Measurements from ENCODE around the gene KHDC1L.
"Not testable (repeated sequence)": the region's sequence is repeated elsewhere in the genome, so short reads cannot be mapped to it uniquely, and the experiment has no call there.

KHDC1L gene

DNA sequence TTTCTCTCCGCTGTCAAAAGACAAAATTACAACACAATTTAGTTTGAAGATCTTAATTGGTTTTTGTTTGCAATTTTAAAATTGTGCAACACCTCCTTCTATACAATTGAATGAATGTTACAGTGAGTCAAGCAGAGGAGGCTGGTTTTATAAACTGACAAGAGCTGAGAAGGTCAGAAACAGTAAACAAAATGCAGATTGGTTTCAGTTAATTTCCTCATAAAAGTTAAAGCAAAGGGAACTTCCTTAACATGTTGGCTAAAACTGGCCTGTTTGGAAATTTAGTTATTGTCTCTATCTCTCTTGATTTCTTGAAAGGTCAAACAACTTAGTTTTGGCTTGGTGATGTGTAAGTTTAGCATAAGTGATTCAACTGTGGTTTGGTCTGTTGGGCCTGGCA, 22.2 kb downstream of the KHDC1L start:
- no peak for DNase-seq

DNA sequence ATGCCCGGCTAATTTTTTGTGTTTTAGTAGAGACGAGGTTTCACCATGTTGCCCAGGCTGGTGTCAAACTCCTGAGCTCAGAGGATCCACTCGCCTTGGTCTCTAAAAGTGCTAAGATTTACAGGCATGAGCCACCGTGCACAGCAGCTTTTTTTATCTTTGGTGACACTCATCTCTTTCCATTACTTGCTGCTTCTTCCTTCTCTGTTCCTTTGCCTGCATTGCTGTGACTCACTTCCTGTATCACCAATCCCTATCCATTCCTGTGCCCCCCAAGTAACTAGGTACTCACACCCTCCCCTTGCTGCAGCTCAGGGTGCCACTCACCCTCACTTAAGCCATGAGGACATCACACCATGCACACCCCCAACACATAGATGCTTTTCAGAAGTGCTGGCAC, 24.6 kb downstream of the KHDC1L start:
- DNase-seq, result no peak

DNA sequence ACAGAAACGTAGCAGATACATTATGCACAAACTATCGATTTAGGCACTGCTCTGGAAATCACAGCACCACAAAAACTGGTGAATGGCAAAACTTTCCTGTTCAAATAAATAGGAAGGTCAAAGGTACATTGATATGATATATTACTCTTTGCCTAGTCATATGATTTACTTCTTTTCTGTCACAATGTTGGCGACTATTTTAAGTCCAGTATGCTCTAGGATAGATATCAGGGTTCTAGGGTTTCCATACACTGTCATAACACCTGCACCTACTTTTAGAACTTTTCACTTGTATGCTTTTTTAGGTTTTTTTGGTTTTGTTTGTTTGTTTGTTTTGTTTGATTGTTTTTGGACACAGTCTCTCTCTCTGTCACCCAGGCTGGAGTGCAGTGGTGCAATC, 25.0 kb downstream of the KHDC1L start:
- DNase-seq, result no peak

DNA sequence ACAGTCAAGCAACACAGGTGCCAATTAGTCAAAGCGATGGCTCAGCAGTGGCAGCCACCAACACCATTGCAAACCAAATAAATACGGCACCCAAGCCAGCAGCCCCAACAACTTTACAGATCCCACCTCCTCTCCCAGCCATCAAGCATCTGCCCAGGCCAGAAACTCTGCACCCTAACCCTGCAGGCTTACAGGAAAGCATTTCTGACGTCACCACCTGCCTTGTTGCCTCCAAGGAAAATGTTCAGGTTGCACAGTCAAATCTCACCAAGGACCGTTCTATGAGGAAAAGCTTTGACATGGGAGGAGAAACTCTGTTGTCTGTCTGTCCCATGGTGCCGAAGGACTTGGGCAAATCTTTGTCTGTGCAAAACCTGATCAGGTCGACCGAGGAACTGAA, 30.6 kb downstream of the KHDC1L start:
- no peak for DNase-seq

DNA sequence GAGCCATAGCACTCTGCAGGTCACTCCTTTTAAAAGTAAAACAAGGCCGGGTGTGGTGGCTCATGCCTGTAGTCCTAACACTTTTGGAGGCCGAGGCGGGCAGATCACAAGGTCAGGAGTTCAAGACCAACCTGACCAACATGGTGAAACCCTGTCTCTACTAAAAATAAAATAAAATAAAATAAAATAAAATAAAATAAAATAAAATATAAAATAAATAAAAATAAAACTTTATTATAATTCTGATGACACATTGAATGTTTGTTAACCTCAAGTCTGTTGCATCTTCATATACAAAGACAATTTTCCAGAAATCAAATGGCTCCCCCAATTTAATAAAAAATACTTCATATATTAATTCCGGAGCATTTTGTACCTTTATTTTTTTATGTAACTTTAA, 32.0 kb downstream of the KHDC1L start:
- DNase-seq, result not testable (repeated sequence)

DNA sequence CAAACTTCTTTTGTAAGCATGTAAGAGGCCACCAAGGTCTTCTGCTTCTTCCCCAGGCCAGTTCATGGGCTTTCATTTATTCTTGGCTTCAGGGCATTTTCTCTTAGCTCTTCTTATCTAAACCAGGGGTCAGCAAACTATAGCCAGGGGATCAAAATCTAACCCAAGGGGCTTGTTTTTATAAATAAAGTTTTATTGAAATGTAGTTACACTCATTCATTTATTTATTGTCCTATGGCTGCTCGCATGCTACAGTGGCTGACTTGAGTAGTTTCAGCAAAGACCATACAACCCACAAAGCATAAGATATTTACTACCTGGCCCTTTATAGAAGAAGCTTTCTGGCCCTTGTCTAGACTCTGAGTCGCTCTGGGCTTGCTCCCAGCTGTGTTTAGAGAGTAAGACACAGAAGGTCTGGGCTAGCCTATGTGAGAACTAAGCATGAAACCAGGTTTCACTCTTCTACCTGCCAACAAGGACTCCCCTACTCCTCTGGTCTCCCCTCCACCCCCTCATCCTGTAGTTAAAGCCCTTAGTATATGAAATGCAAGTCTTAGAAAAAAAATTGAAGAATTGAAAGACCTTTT, 43.2 kb downstream of the KHDC1L start:
- DNase-seq, result no peak

DNA sequence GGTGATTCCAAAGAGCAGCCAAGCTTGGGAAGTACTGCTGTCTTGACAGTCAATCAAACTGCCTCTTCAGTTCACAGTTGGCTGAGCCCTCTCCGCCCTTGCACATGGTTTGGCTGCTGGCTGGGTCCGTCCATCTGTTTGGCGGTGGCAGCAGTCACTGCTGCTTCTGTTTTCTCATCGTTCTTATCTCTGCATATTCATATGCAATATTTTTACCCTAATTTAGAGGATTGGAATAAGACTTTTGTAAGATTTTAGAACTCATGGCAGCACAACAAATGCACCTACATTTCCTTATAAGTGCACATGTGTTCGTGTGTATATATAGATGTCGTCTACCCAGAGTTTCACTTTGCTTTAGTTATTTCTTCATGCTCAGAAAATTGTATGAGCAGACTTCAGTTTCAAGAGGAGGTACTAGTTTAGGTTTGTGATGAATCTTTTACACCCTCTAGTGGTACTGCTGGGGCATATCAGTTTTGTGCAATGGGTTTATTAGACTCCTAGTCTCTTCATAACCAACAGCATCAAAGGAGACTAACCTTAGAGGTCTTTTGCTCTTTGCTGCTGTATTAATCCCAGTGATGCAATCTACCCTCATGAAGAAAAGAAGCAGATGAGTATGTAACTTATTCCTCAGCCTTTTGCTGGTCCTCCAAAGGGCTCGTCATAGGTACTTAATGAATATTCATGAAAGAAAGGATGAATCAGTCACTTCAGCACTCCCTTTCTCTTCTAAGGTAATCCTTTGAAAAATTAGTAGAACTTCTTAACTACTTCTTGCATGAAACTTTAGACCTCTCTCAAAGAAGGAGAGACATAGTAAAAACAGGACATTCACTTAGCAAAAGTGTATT, 44.3 kb downstream of the KHDC1L start:
- DNase-seq, result peak in 1 of 2 experiments; percentile 38

DNA sequence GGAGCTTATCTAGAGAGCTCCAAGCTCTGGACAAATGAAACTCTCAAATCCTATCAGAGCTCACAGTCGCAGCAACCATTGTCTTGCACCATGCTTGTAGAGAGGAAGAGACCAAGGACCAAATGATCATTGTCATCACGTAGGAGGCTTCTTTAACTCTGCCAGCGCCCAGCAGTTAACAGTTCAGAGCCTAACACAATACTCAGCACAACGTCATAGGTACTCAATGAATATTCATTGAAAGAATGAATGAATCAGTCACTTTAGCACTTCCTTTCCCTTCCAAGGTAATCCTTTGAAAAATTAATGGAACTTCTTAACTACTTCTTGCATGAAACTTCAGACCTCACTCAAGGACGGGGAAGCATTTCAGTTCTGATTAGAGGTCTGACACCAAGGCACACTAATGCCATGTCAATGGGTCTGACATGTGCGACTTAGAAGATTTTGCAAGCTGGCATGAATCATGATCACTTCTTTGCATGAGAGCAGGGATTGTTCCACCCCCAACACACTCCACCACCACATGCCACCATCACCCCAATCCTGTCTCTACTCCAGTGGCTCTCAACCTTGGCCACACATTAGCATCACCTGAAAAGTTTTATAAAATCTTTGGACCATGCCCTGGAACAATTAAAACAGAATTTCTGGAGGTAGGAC, 45.1 kb downstream of the KHDC1L start:
- DNase-seq, result peak in 1 of 2 experiments; percentile 50

DNA sequence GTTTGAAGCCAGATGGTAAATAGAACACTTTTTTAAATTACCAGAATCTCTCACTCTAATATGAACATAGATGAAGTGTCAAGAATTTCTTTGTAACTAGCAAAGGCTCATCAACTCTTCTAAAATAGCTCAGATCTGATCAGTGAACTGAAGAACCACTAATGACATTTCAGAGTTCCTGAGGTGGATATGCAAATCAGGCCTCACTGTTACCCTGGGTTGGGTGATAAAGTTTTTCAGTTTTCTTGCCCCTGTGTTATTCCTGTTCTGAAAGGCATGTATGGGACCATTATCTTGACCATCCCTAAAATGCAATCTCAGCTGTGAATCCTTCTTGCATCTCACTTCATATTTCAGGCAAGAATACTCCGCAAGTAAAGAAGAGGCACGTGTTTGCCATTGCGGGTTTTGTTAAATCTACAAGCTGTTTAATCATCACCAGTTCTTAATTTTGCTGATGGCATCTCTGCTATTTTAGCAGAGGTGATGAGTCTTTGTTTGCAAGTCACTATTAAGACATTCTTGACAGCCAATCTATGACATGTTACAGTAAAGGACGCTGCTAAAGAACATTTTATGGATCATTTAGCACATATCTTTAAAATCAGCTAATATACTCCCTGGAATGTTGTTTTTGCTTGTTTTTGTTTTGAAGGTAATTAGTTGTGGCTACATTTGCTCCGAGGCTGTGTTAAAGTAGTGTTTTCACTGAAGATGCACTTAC, 47.9 kb downstream of the KHDC1L start:
- no peak for DNase-seq

DNA sequence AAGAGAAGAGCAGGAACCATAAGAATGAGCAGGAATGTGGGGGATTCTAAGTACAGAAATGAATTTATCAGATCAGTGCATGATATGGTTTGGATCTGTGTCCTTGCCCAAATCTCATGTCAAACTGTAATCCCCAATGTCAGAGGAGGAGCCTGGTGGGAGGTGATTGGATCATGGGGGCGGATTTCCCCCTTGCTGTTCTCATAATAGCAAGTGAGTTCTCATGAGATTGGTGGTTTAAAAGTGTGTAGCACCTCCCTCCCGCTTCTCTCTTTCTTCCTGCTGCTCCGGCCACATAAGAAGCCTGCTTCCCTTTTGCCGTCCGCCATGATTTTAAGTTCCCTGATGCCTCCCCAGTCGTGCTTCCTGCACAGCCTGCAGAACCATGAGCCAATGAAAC, 49.2 kb downstream of the KHDC1L start:
- DNase-seq, result no peak

DNA sequence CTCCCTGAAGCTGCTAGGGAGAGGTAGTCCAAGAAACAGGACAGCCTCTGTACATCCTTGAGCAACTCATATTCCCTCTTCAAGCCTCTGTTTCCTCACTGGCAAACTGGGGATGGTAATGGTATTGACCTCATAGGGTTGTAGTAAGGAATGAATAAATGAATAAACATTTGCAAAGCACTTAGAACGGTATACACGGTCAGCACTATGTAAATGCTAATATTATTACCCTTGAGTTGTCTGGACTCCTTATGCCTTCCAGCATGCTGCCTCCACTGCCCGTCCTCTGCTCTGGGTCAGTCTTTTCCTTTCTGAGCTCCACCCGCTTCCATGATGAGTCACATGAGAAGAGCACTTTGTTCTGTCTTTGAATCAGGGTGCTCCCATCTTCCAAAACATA, 50.6 kb downstream of the KHDC1L start:
- no peak for DNase-seq
